Liver (tissue), 3 donors: ENCODE results near the gene STKLD1.

Experiments
- TAF1 ChIP-seq: conservative IDR thresholded peaks from 2 replicates; pipeline ENCODE4 v1.6.1; 2016; ENCODE audit warnings: antibody characterized with exemption, mild to moderate bottlenecking
- TF ChIP-seq, protein P1 (sequence below): IDR thresholded peaks from 2 replicates; pipeline ENCODE4 v1.6.1; 2016; ENCODE audit warnings: antibody characterized with exemption
- TF ChIP-seq, protein P2 (sequence below): fragments of 150-350 bp; IDR thresholded peaks from 2 replicates; pipeline ENCODE4 v1.5.1; 2017; ENCODE audit warnings: improper control_type of control experiment, low read depth, low read length; ENCODE audit not compliant: missing input control
- donor health status: healthy.
- donor health status: healthy.

DNA sequence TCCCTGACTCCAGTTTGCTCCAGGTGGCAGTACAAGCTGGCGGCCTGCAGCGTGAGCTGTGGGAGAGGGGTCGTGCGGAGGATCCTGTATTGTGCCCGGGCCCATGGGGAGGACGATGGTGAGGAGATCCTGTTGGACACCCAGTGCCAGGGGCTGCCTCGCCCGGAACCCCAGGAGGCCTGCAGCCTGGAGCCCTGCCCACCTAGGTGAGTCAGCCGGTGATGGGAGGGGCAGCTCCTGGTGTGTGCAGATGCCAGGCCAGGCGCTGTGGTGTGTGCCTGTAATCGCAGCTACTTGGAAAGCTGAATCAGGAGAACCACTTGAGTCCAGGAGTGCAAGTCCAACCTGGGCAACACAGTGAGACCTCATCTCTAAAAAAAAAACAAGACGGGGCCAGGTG lies 73.6 kb downstream of the STKLD1 start:
- no peak for TF ChIP-seq TAF1
- TF ChIP-seq, protein P1, sequence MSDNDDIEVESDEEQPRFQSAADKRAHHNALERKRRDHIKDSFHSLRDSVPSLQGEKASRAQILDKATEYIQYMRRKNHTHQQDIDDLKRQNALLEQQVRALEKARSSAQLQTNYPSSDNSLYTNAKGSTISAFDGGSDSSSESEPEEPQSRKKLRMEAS, result no peak
- TF ChIP-seq, protein P2, sequence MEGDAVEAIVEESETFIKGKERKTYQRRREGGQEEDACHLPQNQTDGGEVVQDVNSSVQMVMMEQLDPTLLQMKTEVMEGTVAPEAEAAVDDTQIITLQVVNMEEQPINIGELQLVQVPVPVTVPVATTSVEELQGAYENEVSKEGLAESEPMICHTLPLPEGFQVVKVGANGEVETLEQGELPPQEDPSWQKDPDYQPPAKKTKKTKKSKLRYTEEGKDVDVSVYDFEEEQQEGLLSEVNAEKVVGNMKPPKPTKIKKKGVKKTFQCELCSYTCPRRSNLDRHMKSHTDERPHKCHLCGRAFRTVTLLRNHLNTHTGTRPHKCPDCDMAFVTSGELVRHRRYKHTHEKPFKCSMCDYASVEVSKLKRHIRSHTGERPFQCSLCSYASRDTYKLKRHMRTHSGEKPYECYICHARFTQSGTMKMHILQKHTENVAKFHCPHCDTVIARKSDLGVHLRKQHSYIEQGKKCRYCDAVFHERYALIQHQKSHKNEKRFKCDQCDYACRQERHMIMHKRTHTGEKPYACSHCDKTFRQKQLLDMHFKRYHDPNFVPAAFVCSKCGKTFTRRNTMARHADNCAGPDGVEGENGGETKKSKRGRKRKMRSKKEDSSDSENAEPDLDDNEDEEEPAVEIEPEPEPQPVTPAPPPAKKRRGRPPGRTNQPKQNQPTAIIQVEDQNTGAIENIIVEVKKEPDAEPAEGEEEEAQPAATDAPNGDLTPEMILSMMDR, result no peak
